Neural crest cell (in vitro differentiated cells): ENCODE data around the gene MYCN. TPM values are rescaled to one million over a fixed set of nuclear protein-coding genes. Genes with fewer than 3 reads are reported as not detected.

Source experiments
- DNase-seq: peaks from one replicate; pipeline ENCODE4 v3.0.0; 2021; ENCODE audit warnings: low read depth, mixed read lengths, low spot score
- H3K27ac Mint-ChIP-seq: one replicate; pipeline ENCODE4 v1.8.0; 2021; ENCODE audit warnings: mild to moderate bottlenecking, mixed read lengths; ENCODE audit not compliant: unreplicated experiment
- H3K27me3 Mint-ChIP-seq: 2 replicates; pipeline ENCODE4 v1.8.0; 2021; ENCODE audit warnings: low read depth, mild to moderate bottlenecking, mixed read lengths
- H3K36me3 Mint-ChIP-seq: 2 replicates; pipeline ENCODE4 v1.8.0; 2021; ENCODE audit warnings: low read depth, mild to moderate bottlenecking, mixed read lengths
- H3K4me1 Mint-ChIP-seq: 2 replicates; pipeline ENCODE4 v1.8.0; 2021; ENCODE audit warnings: mixed read lengths
- H3K4me3 Mint-ChIP-seq: one replicate; pipeline ENCODE4 v1.8.0; 2021; ENCODE audit warnings: mild to moderate bottlenecking, mixed read lengths
- H3K9me3 Mint-ChIP-seq: 2 replicates; pipeline ENCODE4 v1.8.0; 2021; ENCODE audit warnings: mixed read lengths
- total RNA-seq: library from RNA; stranded (reverse); gene quantifications from 2 replicates; pipeline ENCODE4 v1.2.1, GENCODE V29; 2021
- TF ChIP-seq, protein P1 (sequence below): fragments of 200-600 bp; sonication (generic); conservative IDR thresholded peaks from 2 replicates; pipeline ENCODE4 v1.5.0; 2021; ENCODE audit warnings: antibody characterized with exemption, mild to moderate bottlenecking

MYCN gene
- total RNA-seq, 1 donor from 2014 or later = 144 TPM

- Mint-ChIP-seq H3K36me3 (peaks cover 42% of the 10 kb centered on the region), H3K27me3 (peaks cover 7% of the 10 kb centered on the region), H3K4me3 (peak overlapping the region; percentile 97), H3K4me1 (peaks cover 58% of the 10 kb centered on the region), H3K27ac (peak overlapping the region; percentile 96), H3K9me3 (no peaks in the 10 kb centered on the region)
- DNase-seq = no peak
- TF ChIP-seq, protein P1, sequence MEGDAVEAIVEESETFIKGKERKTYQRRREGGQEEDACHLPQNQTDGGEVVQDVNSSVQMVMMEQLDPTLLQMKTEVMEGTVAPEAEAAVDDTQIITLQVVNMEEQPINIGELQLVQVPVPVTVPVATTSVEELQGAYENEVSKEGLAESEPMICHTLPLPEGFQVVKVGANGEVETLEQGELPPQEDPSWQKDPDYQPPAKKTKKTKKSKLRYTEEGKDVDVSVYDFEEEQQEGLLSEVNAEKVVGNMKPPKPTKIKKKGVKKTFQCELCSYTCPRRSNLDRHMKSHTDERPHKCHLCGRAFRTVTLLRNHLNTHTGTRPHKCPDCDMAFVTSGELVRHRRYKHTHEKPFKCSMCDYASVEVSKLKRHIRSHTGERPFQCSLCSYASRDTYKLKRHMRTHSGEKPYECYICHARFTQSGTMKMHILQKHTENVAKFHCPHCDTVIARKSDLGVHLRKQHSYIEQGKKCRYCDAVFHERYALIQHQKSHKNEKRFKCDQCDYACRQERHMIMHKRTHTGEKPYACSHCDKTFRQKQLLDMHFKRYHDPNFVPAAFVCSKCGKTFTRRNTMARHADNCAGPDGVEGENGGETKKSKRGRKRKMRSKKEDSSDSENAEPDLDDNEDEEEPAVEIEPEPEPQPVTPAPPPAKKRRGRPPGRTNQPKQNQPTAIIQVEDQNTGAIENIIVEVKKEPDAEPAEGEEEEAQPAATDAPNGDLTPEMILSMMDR = no peak
Observed at GRCh38 chr2:15942711-15943345, 2.5 kb downstream of the MYCN start.

- Mint-ChIP-seq H3K36me3 (peaks cover 47% of the 10 kb centered on the region), H3K9me3 (no peaks in the 10 kb centered on the region), H3K27ac (peak overlapping the region; percentile 96), H3K27me3 (peaks cover 7% of the 10 kb centered on the region), H3K4me1 (peaks cover 54% of the 10 kb centered on the region), H3K4me3 (peak overlapping the region; percentile 97)
- peak; percentile 65 for DNase-seq
- TF ChIP-seq, protein P1 = peak; percentile 82
Observed at GRCh38 chr2:15943378-15944280, 3.3 kb downstream of the MYCN start.

GRCh38 chr2:15944325-15945017 lies 4.1 kb downstream of the MYCN start:
- Mint-ChIP-seq H3K27ac (no peak overlapping the region), H3K36me3 (peaks cover 50% of the 10 kb centered on the region), H3K4me3 (peak overlapping the region; percentile 97), H3K9me3 (no peaks in the 10 kb centered on the region), H3K4me1 (peaks cover 51% of the 10 kb centered on the region), H3K27me3 (peaks cover 7% of the 10 kb centered on the region)
- DNase-seq = no peak
- TF ChIP-seq, protein P1 = no peak

DNA sequence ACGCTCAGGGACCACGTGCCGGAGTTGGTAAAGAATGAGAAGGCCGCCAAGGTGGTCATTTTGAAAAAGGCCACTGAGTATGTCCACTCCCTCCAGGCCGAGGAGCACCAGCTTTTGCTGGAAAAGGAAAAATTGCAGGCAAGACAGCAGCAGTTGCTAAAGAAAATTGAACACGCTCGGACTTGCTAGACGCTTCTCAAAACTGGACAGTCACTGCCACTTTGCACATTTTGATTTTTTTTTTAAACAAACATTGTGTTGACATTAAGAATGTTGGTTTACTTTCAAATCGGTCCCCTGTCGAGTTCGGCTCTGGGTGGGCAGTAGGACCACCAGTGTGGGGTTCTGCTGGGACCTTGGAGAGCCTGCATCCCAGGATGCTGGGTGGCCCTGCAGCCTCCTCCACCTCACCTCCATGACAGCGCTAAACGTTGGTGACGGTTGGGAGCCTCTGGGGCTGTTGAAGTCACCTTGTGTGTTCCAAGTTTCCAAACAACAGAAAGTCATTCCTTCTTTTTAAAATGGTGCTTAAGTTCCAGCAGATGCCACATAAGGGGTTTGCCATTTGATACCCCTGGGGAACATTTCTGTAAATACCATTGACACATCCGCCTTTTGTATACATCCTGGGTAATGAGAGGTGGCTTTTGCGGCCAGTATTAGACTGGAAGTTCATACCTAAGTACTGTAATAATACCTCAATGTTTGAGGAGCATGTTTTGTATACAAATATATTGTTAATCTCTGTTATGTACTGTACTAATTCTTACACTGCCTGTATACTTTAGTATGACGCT lies 5.8 kb downstream of the MYCN start:
- no peak for DNase-seq
- TF ChIP-seq, protein P1 = no peak
- Mint-ChIP-seq H3K4me1 (peaks cover 57% of the 10 kb centered on the region), H3K27me3 (peaks cover 7% of the 10 kb centered on the region), H3K36me3 (peaks cover 52% of the 10 kb centered on the region), H3K9me3 (no peaks in the 10 kb centered on the region), H3K27ac (no peak overlapping the region), H3K4me3 (peak overlapping the region; percentile 97)

DNA sequence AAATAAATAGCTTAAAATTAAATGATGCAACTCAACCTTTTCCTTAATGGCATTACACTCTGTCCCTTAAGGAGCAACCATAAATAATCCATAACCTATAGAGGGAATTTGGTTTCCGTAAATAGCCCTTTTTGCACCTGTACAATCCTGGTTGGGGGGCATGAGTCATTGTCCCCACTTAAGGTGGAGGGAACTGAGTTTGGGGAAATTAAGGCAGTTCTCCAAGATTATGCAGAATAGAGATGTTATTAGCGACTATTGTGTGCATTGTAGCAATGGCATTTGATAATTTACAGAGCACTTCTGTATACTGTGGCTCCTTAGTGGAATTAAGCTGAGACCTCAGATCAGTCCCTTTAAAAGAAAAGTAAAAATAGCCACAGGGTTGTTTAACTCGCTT lies 6.6 kb downstream of the MYCN start:
- Mint-ChIP-seq H3K36me3 (peaks cover 50% of the 10 kb centered on the region), H3K9me3 (no peaks in the 10 kb centered on the region), H3K4me3 (peak overlapping the region; percentile 97), H3K27me3 (peaks cover 7% of the 10 kb centered on the region), H3K27ac (no peak overlapping the region), H3K4me1 (peaks cover 57% of the 10 kb centered on the region)
- TF ChIP-seq, protein P1 = no peak
- DNase-seq = no peak
